Gastroesophageal sphincter (tissue), 4 donors: Measurements from ENCODE around the gene TNFAIP3. TPM values are rescaled to one million over a fixed set of nuclear protein-coding genes. Genes with fewer than 3 reads are reported as not detected.

Experiments used
- ATAC-seq: fragments of 150-250 bp; one replicate; pipeline ENCODE4 v1.9.1; 2016; ENCODE audit warnings: mild to moderate bottlenecking, moderate library complexity
- H3K27ac ChIP-seq, 4 donors: fragments of 200-600 bp; sonication (generic) in 3 of 4; 1 replicate in 3 of 4; 2 replicates in 1 of 4; pipeline ENCODE4 v1.5.1; 2016 to 2019
- H3K27me3 ChIP-seq: fragments of 200-600 bp; sonication (generic); one replicate; pipeline ENCODE4 v1.5.1; 2019
- H3K36me3 ChIP-seq, 2 donors: fragments of 200-600 bp; sonication (generic); one replicate each; pipeline ENCODE4 v1.5.1; 2019; ENCODE audit warnings: control low read depth in 1 of 2
- H3K4me1 ChIP-seq, 3 donors: fragments of 200-600 bp; sonication (generic); 1 replicate in 2 of 3; 2 replicates in 1 of 3; pipeline ENCODE4 v1.5.1; 2016 to 2019; ENCODE audit warnings: control low read depth in 2 of 3
- H3K4me3 ChIP-seq, 2 donors: fragments of 200-600 bp; sonication (generic); one replicate each; pipeline ENCODE4 v1.5.1; 2019; ENCODE audit warnings: mild to moderate bottlenecking in 1 of 2, moderate library complexity in 1 of 2
- H3K9me3 ChIP-seq, 3 donors: fragments of 200-600 bp; sonication (generic); one replicate each; pipeline ENCODE4 v1.5.1; 2017 to 2019; ENCODE audit warnings: control low read depth in 2 of 3
- CTCF ChIP-seq, 4 experiments: fragments of 200-600 bp in 2 of 4; fragments of 450-650 bp in 2 of 4; sonication (generic) in 1 of 4; IDR thresholded peaks; one replicate each; pipeline ENCODE4 v1.5.1; 2017 to 2019; ENCODE audit warnings: antibody characterized with exemption in 4 of 4, mild to moderate bottlenecking in 2 of 4, moderate library complexity in 2 of 4
- EP300 ChIP-seq: sonication (generic); formaldehyde crosslinking; IDR thresholded peaks from one replicate; pipeline ENCODE4 v1.6.1; 2017; ENCODE audit warnings: antibody characterized with exemption, mild to moderate bottlenecking
- POLR2A ChIP-seq, 2 donors: fragments of 450-650 bp; IDR thresholded peaks; one replicate each; pipeline ENCODE4 v1.6.1; 2017; ENCODE audit warnings: antibody characterized with exemption in 2 of 2, mild to moderate bottlenecking in 2 of 2, moderate library complexity in 1 of 2
- POLR2AphosphoS5 ChIP-seq: sonication (generic); formaldehyde crosslinking; IDR thresholded peaks from one replicate; pipeline ENCODE4 v1.6.1; 2017; ENCODE audit warnings: antibody characterized with exemption
- WGBS, 2 donors: methylation state at CpG; one replicate each; pipeline ENCODE4 v1.1.5; 2018; ENCODE audit warnings: low coverage in 1 of 2; 5-methylcytosine and 5-hydroxymethylcytosine counted together
- total RNA-seq, 4 donors: library from RNA; depleted of rRNA; stranded (reverse); fragments of >200 nt; gene quantifications; one replicate each; pipeline ENCODE4 v1.1.0, GENCODE V29; 2016

Gene TNFAIP3
- total RNA-seq, 4 donors from 2014 or later = 11.2 to 40.7 (median 18.3) TPM

DNA sequence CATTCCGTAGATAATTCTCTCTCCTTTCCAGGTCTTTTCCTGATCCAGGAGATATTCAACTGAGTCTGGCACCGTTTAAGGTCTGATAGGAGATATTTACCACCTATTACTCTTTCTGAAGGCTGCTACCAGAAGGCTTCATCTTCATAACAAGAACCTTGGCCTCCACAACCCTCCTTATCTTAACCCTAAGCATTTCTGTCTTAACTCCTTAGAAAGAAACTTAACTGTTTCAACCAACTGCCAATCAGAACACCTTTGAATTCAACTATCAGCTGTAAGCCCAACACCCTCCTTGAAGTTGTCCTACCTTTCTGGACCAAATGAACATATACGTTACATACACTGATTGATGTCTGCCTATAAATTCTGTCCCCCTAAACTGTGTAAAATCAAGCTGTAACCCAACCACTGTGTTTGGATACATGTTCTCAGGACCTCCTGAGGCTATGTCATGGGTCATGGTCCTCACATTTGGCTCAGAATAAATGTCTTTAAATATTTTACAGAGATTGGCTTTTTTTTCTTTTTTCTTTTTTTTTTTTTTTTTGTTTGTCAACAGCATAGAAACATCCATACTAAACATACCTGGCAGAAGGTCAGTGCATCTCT, 6.6 kb upstream of the TNFAIP3 start:
- 71 to 82% methylated on average over 3 of the region's 3 CpGs for WGBS, 2 donors
- ATAC-seq = no peak
- Histone ChIP-seq H3K4me1 (peaks cover 0 to 22% (median 2%) of the 10 kb centered on the region in 3 donors), H3K27me3 (no peaks in the 10 kb centered on the region), H3K4me3 (no peak overlapping the region), H3K36me3 (no peaks in the 10 kb centered on the region), H3K9me3 (no peaks in the 10 kb centered on the region), H3K27ac (no peak overlapping the region)
- TF ChIP-seq CTCF (IDR thresholded peaks at IDR 0.05) (no peak), POLR2A (IDR thresholded peaks at IDR 0.05) (no peak), EP300 (no peak), POLR2AphosphoS5 (no peak)

DNA sequence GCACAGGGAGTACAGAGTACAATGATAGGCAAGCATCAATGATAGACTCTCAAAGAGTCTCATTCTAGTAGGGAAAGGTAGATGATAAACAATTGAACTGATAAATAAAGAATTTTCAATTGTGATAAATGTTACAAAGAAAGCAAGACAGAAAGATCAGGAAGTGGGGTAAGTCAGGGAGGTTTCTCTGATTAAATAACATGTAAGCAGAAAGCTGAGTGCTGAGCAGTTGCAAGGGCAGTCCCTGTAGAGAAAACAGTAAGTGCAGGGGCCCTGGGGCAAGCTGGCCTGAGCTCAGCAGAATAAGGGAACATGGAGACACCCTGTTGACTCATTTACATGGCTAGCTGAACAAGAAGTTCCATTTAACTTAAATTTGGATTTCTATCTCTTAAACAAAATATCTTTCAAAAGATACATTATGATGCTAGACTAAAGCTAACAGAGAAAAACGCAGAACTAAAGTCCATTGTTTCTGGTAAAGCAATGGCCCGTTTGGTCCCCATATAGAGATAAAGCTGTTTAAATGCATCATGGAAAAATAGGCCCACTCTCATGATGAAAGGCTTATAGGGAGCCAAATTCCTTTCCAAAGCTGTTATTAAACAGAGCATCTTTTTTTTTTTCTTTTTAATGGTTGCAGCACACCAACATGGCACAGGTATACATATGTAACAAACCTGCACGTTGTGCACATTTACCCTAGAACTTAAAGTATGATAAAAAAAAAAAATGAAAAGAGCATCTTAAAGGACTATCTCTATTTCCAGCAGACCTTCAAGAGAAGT, 5.3 kb upstream of the TNFAIP3 start:
- 49 to 67% methylated on average over 3 of the region's 3 CpGs for WGBS, 2 donors
- TF ChIP-seq CTCF (IDR thresholded peaks at IDR 0.05) (no peak), POLR2A (IDR thresholded peaks at IDR 0.05) (no peak), EP300 (no peak), POLR2AphosphoS5 (no peak)
- H3K27me3 ChIP-seq = no peaks in the 10 kb centered on the region
- ATAC-seq = no peak
- H3K36me3 ChIP-seq = no peaks in the 10 kb centered on the region
- H3K4me3 ChIP-seq = no peak overlapping the region
- H3K27ac ChIP-seq = peak overlapping the region in 2 of 4 donors; percentile 52 to 69
- H3K9me3 ChIP-seq = no peaks in the 10 kb centered on the region
- peaks cover 2 to 30% (median 4%) of the 10 kb centered on the region in 3 donors for H3K4me1 ChIP-seq

- TF ChIP-seq EP300 (no peak), POLR2A (IDR thresholded peaks at IDR 0.05) (no peak), CTCF (IDR thresholded peaks at IDR 0.05) (no peak)
- Histone ChIP-seq H3K27ac (peak overlapping the region; percentile 35 to 75 (median 60)), H3K36me3 (no peaks in the 10 kb centered on the region), H3K9me3 (no peaks in the 10 kb centered on the region), H3K27me3 (no peaks in the 10 kb centered on the region), H3K4me1 (peaks cover 2 to 30% (median 4%) of the 10 kb centered on the region in 3 donors), H3K4me3 (no peak overlapping the region)
- ATAC-seq = no peak
- 44 to 45% methylated on average over 5 of the region's 5 CpGs for WGBS, 2 donors
Measured at GRCh38 chr6:137862419-137863090, 4.5 kb upstream of the TNFAIP3 start.

GRCh38 chr6:137863091-137863797, 3.8 kb upstream of the TNFAIP3 start:
- H3K36me3 ChIP-seq = no peaks in the 10 kb centered on the region
- H3K4me1 ChIP-seq = peaks cover 2 to 30% (median 4%) of the 10 kb centered on the region in 3 donors
- peak overlapping the region in 3 of 4 donors; percentile 52 to 75 (median 69) for H3K27ac ChIP-seq
- TF ChIP-seq POLR2AphosphoS5 (no peak), POLR2A (IDR thresholded peaks at IDR 0.05) (no peak), EP300 (no peak), CTCF (IDR thresholded peaks at IDR 0.05) (no peak)
- no peaks in the 10 kb centered on the region for H3K9me3 ChIP-seq
- WGBS, 2 donors = 35 to 46% methylated on average over 4 of the region's 4 CpGs
- no peak for ATAC-seq
- H3K27me3 ChIP-seq = no peaks in the 10 kb centered on the region
- H3K4me3 ChIP-seq = no peak overlapping the region
